IPS-18c (cell line): ENCODE results near the gene POLR2A.
A peak's percentile ranks its signal among the peaks of the same experiment; 100 is the strongest.
"Not testable (repeated sequence)": the region's sequence is repeated elsewhere in the genome, so short reads cannot be mapped to it uniquely, and the experiment has no call there.

ENCODE experiments used
- H3K4me3 ChIP-seq: 2 replicates; pipeline ENCODE4 v1.7.0; 2013; ENCODE audit warnings: low read depth, mild to moderate bottlenecking, low read length, moderate library complexity; ENCODE audit not compliant: insufficient read depth
- H3K9me3 ChIP-seq: one replicate; pipeline ENCODE4 v1.6.1; 2013; ENCODE audit warnings: mild to moderate bottlenecking, low read length, moderate library complexity; ENCODE audit not compliant: control insufficient read depth, insufficient read depth

POLR2A gene

GRCh38 chr17:7474767-7475166 is 9.4 kb upstream of the POLR2A start:
- H3K9me3 ChIP-seq, H3K4me3 ChIP-seq: not testable (repeated sequence)

- H3K4me3 ChIP-seq: no peak overlapping the region
Observed at GRCh38 chr17:7475764-7476422, 8.3 kb upstream of the POLR2A start.

GRCh38 chr17:7476494-7476893 is 7.7 kb upstream of the POLR2A start:
- Histone ChIP-seq H3K9me3 (no peaks in the 10 kb centered on the region), H3K4me3 (no peak overlapping the region)

More at GRCh38 chr17:7475764-7476422, 8.3 kb upstream of the POLR2A start:
- H3K9me3 ChIP-seq: no peaks in the 10 kb centered on the region

GRCh38 chr17:7476951-7477350 is 7.2 kb upstream of the POLR2A start:
- no peak overlapping the region for H3K4me3 ChIP-seq
- no peaks in the 10 kb centered on the region for H3K9me3 ChIP-seq

- Histone ChIP-seq H3K4me3 (peak overlapping the region; percentile 81; the same call in 1 of the 2 replicates), H3K9me3 (no peaks in the 10 kb centered on the region)
Observed at GRCh38 chr17:7477392-7478275, 6.5 kb upstream of the POLR2A start.

GRCh38 chr17:7478276-7479212 is 5.6 kb upstream of the POLR2A start:
- Histone ChIP-seq H3K4me3 (peak overlapping the region; percentile 81), H3K9me3 (no peaks in the 10 kb centered on the region)

GRCh38 chr17:7479213-7480088 is 4.7 kb upstream of the POLR2A start, which contains the start of gene ZBTB4:
TSS of gene ZBTB4 (minus strand) at chr17:7479631. CDS start at chr17:7466801, 12,830 bp downstream.
- peak within 1 kb of the TSS; percentile 81 for H3K4me3 ChIP-seq

GRCh38 chr17:7480089-7480384 is 4.1 kb upstream of the POLR2A start:
- no peaks in the 10 kb centered on the region for H3K9me3 ChIP-seq
- peak overlapping the region; percentile 61 for H3K4me3 ChIP-seq

More at GRCh38 chr17:7479213-7480088, 4.7 kb upstream of the POLR2A start, which contains the start of gene ZBTB4:
- H3K9me3 ChIP-seq: no peaks in the 10 kb centered on the region

- H3K9me3 ChIP-seq, H3K4me3 ChIP-seq: not testable (repeated sequence)
Observed at GRCh38 chr17:7481275-7481674, 2.9 kb upstream of the POLR2A start, which contains the start of gene SLC35G6. TSS of gene SLC35G6 (plus strand) at chr17:7481446. CDS start at chr17:7481517, 71 bp downstream.

- not testable (repeated sequence) for H3K4me3 ChIP-seq, H3K9me3 ChIP-seq
Observed at GRCh38 chr17:7481842-7482741, 2.1 kb upstream of the POLR2A start.

- H3K9me3 ChIP-seq, H3K4me3 ChIP-seq: not testable (repeated sequence)
Observed at GRCh38 chr17:7482742-7483088, 1.5 kb upstream of the POLR2A start.

GRCh38 chr17:7483255-7484066 is 705 bp upstream of the POLR2A start:
- H3K4me3 ChIP-seq: peak overlapping the region; percentile 77
- no peaks in the 10 kb centered on the region for H3K9me3 ChIP-seq

GRCh38 chr17:7484919-7485377 is 782 bp downstream of the POLR2A start:
- Histone ChIP-seq H3K4me3 (peak overlapping the region; percentile 73), H3K9me3 (no peaks in the 10 kb centered on the region)

- peak overlapping the region; percentile 73; the same call in 1 of the 2 replicates for H3K4me3 ChIP-seq
- no peaks in the 10 kb centered on the region for H3K9me3 ChIP-seq
Observed at GRCh38 chr17:7486181-7486580, 2.0 kb downstream of the POLR2A start.

- no peak overlapping the region for H3K4me3 ChIP-seq
Observed at GRCh38 chr17:7490144-7490543, 6.0 kb downstream of the POLR2A start.

More at GRCh38 chr17:7490144-7490543, 6.0 kb downstream of the POLR2A start:
- no peaks in the 10 kb centered on the region for H3K9me3 ChIP-seq
